K562 (cell line): ENCODE data around the gene SGTB.

Experiments used
- CEBPB ChIP-seq: fragments of 450-650 bp; IDR thresholded peaks from 2 replicates; pipeline ENCODE4 v1.6.1; 2016; ENCODE audit warnings: missing genetic modification characterization, missing compliant biosample characterization
- ZNF140 ChIP-seq: fragments of 250-450 bp; sonication (Bioruptor Pico); IDR thresholded peaks from 2 replicates; pipeline ENCODE4 v1.8.0; 2021; ENCODE audit warnings: moderate library complexity, mild to moderate bottlenecking, inconsistent platforms
- ZNF24 ChIP-seq: fragments of 450-650 bp; IDR thresholded peaks from 2 replicates; pipeline ENCODE4 v1.6.1; 2016
- TF ChIP-seq, protein P1 (sequence below): sonication (generic); formaldehyde crosslinking; IDR thresholded peaks from 2 replicates; pipeline ENCODE4 v1.8.1; 2023; ENCODE audit warnings: mild to moderate bottlenecking, missing genetic modification reagents
- TF ChIP-seq, protein P2 (sequence below): sonication (generic); formaldehyde crosslinking; IDR thresholded peaks from 2 replicates; pipeline ENCODE4 v1.5.0; 2020; ENCODE audit warnings: missing genetic modification reagents
- TF ChIP-seq, protein P3 (sequence below), 3 experiments: IDR thresholded peaks in 2 of 3; conservative IDR thresholded peaks in 1 of 3; 2 replicates each; pipeline ENCODE4 v1.5.1; 2011 to 2012; ENCODE audit warnings: low read length in 3 of 3, mild to moderate bottlenecking in 3 of 3, control low read depth in 2 of 3, improper control_type of control experiment in 1 of 3, inconsistent platforms in 1 of 3, low read depth in 1 of 3, mixed read lengths in 1 of 3, moderate library complexity in 1 of 3; ENCODE audit not compliant: insufficient read depth in 2 of 3
- TF ChIP-seq, protein P4 (sequence below), 2 experiments: fragments of 450-650 bp in 1 of 2; sonication (generic) in 1 of 2; formaldehyde crosslinking in 1 of 2; IDR thresholded peaks in 1 of 2; conservative IDR thresholded peaks in 1 of 2; 2 replicates each; pipeline versions ENCODE4 v1.6.1 to v1.8.1; 2016 to 2023; ENCODE audit warnings: mild to moderate bottlenecking in 2 of 2, moderate library complexity in 2 of 2, inconsistent platforms in 1 of 2, missing genetic modification reagents in 1 of 2

DNA sequence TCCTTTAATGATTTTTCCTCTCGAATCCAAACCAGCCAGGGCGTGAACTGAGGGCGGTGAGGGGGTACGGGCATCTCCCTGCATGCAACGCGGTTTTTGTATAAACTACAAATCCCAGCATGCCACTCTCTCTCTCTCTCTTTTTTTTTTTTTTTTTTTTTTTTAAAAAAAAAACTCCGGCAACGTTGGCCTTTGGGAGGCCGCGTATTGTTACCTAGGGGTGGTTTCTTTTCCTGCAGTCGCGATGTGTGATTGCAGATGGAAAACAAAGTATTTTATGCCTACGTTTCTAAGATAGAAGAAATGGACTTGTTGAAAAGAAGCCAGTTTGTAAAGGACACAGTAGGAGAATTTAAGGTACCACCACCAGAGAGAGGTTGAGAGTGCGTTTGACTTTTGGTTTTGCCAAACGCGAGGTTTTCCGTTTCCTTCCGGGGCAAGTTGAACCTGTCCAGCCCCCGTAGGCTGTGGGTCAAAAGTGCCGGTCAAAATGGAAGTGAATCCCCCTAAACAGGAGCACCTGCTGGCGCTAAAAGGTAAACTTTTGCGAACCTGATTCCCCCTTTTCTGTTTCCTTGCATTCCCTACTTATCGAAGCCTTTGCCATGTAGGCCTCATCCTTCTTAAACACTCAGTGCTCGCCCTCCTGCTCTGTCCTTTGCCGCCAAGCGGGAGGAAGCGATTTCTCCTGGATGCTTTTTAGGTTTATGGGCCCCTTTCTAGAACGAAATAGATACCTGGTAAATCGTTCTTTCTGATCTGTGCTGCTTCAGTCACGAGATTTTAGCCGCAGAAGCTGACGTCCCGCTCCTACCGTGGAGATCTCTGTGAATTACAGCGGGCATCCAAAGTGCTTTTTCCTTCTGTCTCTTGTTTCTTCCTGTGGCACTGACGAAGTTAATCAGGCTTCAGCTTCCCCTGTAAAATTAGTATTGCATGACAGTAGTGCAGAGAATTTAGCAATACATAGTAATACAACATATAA, 97.0 kb downstream of the SGTB start, which contains the start of the genes SHLD3 and TRAPPC13:
- TF ChIP-seq CEBPB (tag) (no peak), ZNF24 (no peak), ZNF140 (CRISPR knock-in tag) (no peak)
- TF ChIP-seq, protein P1, sequence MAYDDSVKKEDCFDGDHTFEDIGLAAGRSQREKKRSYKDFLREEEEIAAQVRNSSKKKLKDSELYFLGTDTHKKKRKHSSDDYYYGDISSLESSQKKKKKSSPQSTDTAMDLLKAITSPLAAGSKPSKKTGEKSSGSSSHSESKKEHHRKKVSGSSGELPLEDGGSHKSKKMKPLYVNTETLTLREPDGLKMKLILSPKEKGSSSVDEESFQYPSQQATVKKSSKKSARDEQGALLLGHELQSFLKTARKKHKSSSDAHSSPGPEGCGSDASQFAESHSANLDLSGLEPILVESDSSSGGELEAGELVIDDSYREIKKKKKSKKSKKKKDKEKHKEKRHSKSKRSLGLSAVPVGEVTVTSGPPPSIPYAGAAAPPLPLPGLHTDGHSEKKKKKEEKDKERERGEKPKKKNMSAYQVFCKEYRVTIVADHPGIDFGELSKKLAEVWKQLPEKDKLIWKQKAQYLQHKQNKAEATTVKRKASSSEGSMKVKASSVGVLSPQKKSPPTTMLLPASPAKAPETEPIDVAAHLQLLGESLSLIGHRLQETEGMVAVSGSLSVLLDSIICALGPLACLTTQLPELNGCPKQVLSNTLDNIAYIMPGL (CRISPR knock-in tag): no peak
- TF ChIP-seq, protein P2, sequence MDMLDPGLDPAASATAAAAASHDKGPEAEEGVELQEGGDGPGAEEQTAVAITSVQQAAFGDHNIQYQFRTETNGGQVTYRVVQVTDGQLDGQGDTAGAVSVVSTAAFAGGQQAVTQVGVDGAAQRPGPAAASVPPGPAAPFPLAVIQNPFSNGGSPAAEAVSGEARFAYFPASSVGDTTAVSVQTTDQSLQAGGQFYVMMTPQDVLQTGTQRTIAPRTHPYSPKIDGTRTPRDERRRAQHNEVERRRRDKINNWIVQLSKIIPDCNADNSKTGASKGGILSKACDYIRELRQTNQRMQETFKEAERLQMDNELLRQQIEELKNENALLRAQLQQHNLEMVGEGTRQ (CRISPR knock-in tag): no peak
- TF ChIP-seq, protein P3, sequence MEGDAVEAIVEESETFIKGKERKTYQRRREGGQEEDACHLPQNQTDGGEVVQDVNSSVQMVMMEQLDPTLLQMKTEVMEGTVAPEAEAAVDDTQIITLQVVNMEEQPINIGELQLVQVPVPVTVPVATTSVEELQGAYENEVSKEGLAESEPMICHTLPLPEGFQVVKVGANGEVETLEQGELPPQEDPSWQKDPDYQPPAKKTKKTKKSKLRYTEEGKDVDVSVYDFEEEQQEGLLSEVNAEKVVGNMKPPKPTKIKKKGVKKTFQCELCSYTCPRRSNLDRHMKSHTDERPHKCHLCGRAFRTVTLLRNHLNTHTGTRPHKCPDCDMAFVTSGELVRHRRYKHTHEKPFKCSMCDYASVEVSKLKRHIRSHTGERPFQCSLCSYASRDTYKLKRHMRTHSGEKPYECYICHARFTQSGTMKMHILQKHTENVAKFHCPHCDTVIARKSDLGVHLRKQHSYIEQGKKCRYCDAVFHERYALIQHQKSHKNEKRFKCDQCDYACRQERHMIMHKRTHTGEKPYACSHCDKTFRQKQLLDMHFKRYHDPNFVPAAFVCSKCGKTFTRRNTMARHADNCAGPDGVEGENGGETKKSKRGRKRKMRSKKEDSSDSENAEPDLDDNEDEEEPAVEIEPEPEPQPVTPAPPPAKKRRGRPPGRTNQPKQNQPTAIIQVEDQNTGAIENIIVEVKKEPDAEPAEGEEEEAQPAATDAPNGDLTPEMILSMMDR (IDR thresholded peaks at IDR 0.05 in 2 of 3, conservative IDR thresholded peaks at IDR 0.05 in 1 of 3; ENCODE audit: insufficient read depth in 2 of 3, low read depth in 1 of 3, low read length in 3 of 3): peak in 1 of 3 experiments; percentile 3; a peak in 1 of 6 replicates
- TF ChIP-seq, protein P4, sequence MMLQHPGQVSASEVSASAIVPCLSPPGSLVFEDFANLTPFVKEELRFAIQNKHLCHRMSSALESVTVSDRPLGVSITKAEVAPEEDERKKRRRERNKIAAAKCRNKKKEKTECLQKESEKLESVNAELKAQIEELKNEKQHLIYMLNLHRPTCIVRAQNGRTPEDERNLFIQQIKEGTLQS (IDR thresholded peaks at IDR 0.05): no peak
- TF ChIP-seq, protein P4 (CRISPR knock-in tag; conservative IDR thresholded peaks at IDR 0.05): no peak
